A549 (cell line): ENCODE results near the gene MAP3K8. TPM values are rescaled to one million over a fixed set of nuclear protein-coding genes. Genes with fewer than 3 reads are reported as not detected.
A peak's percentile ranks its signal among the peaks of the same experiment; 100 is the strongest.

Experiments used
- ATAC-seq, 2 experiments: fragments of 200-7000 bp in 1 of 2; fragments of >200 bp in 1 of 2; cut with Nextera tagmentation in 1 of 2; cut with Tn5 transposase in 1 of 2; 3 replicates each; pipeline versions ENCODE4 v1.8.0 to v1.9.1; 2018 to 2020; ENCODE audit warnings: mild to moderate bottlenecking in 1 of 2, moderate library complexity in 1 of 2
- CTCF ChIA-PET: fragments of 300-600 bp; sonication (Branson Sonifier 250); formaldehyde crosslinking; extraction: SDS; loops from one replicate; lab custom pipeline; 2021; ENCODE audit warnings: antibody characterized with exemption, inconsistent platforms; lab: Yijun Ruan, JAX
- POLR2A ChIA-PET: fragments of 350-600 bp; formaldehyde crosslinking; extraction: SDS; loops from one replicate; lab custom pipeline; 2021; ENCODE audit warnings: antibody characterized with exemption, inconsistent platforms; lab: Yijun Ruan, JAX
- DNase-seq, 2 experiments: peaks; one replicate each; pipeline versions ENCODE4 v3.0.0 to v3.0.0-alpha.2; 2011 to 2016; ENCODE audit warnings: low read depth in 1 of 2, low spot score in 1 of 2
- FAIRE-seq: peaks from 2 replicates; lab custom pipeline; 2011; peaks lifted over from hg19 to GRCh38; lab: Jason Lieb, UNC
- H3K27ac ChIP-seq, 2 experiments: fragments of >200 bp; sonication (Bioruptor Twin); formaldehyde crosslinking; 3 replicates each; pipeline ENCODE4 v1.5.1; 2016 to 2017
- H3K4me1 ChIP-seq: fragments of >200 bp; sonication (Bioruptor Twin); formaldehyde crosslinking; 3 replicates; pipeline ENCODE4 v1.6.1; 2016
- H3K4me2 ChIP-seq: fragments of >200 bp; sonication (Bioruptor Twin); formaldehyde crosslinking; 3 replicates; pipeline ENCODE4 v1.6.1; 2016
- H3K4me3 ChIP-seq: fragments of >200 bp; sonication (Bioruptor Twin); formaldehyde crosslinking; 3 replicates; pipeline ENCODE4 v1.5.1; 2016
- H3K9me3 ChIP-seq: fragments of >200 bp; sonication (Bioruptor Twin); formaldehyde crosslinking; 3 replicates; pipeline ENCODE4 v1.6.1; 2016
- BCL3 ChIP-seq: fragments of >200 bp; sonication (Bioruptor Twin); formaldehyde crosslinking; IDR thresholded peaks from 3 replicates; pipeline ENCODE4 v1.6.1; 2016
- CBX8 ChIP-seq: fragments of 200-600 bp; sonication (generic); IDR thresholded peaks from 2 replicates; pipeline ENCODE4 v1.6.1; 2016
- CHD2 ChIP-seq: fragments of 150-350 bp; IDR thresholded peaks from 2 replicates; pipeline ENCODE4 v1.6.1; 2014; ENCODE audit warnings: low read length; ENCODE audit not compliant: partially characterized antibody
- CHD4 ChIP-seq: fragments of 200-600 bp; sonication (generic); IDR thresholded peaks from 2 replicates; pipeline ENCODE4 v1.6.1; 2016; ENCODE audit warnings: antibody characterized with exemption, mild to moderate bottlenecking, borderline replicate concordance
- CTCF ChIP-seq: fragments of >200 bp; sonication (Bioruptor Twin); formaldehyde crosslinking; IDR thresholded peaks from 3 replicates; pipeline ENCODE4 v1.5.1; 2016
- EP300 ChIP-seq, 2 experiments: fragments of >200 bp; sonication (Bioruptor Twin); formaldehyde crosslinking; IDR thresholded peaks; 2 replicates in 1 of 2; 3 replicates in 1 of 2; pipeline ENCODE4 v1.6.1; 2016 to 2017
- ESRRA ChIP-seq: fragments of 150-350 bp; IDR thresholded peaks from 2 replicates; pipeline ENCODE4 v1.6.1; 2014; ENCODE audit warnings: mild to moderate bottlenecking, low read length, borderline replicate concordance
- FOXS1 ChIP-seq: fragments of 250-450 bp; sonication (Bioruptor Pico); IDR thresholded peaks from 2 replicates; pipeline ENCODE4 v1.5.0; 2020; ENCODE audit warnings: mild to moderate bottlenecking, moderate library complexity
- HDAC2 ChIP-seq: fragments of 200-600 bp; sonication (generic); IDR thresholded peaks from 2 replicates; pipeline ENCODE4 v1.6.1; 2016
- HEYL ChIP-seq: fragments of 250-450 bp; sonication (Bioruptor Pico); IDR thresholded peaks from 2 replicates; pipeline ENCODE4 v1.8.0; 2021; ENCODE audit warnings: mild to moderate bottlenecking, moderate library complexity
- HOXA7 ChIP-seq: fragments of 250-450 bp; sonication (Bioruptor Pico); IDR thresholded peaks from 2 replicates; pipeline ENCODE4 v1.5.0; 2020; ENCODE audit warnings: mild to moderate bottlenecking, moderate library complexity
- HOXB13 ChIP-seq: fragments of 250-450 bp; sonication (Bioruptor Pico); IDR thresholded peaks from 2 replicates; pipeline ENCODE4 v1.5.0; 2020; ENCODE audit warnings: low read depth, mild to moderate bottlenecking, moderate library complexity
- JUN ChIP-seq, 2 experiments: fragments of >200 bp; sonication (Bioruptor Twin); formaldehyde crosslinking; IDR thresholded peaks; 2 replicates in 1 of 2; 3 replicates in 1 of 2; pipeline ENCODE4 v1.6.1; 2016 to 2017
- KDM1A ChIP-seq: fragments of 200-600 bp; sonication (generic); IDR thresholded peaks from 2 replicates; pipeline ENCODE4 v1.6.1; 2016; ENCODE audit warnings: low read depth, mild to moderate bottlenecking
- MAZ ChIP-seq: fragments of 150-350 bp; IDR thresholded peaks from 2 replicates; pipeline ENCODE4 v1.6.1; 2014; ENCODE audit warnings: antibody characterized with exemption, low read depth, low read length, borderline replicate concordance
- MYC ChIP-seq: IDR thresholded peaks from 2 replicates; pipeline ENCODE4 v1.6.1; 2012; ENCODE audit warnings: mild to moderate bottlenecking, inconsistent platforms, low read length, improper control_type of control experiment, borderline replicate concordance
- NPAS2 ChIP-seq: fragments of 250-450 bp; sonication (Bioruptor Pico); IDR thresholded peaks from 2 replicates; pipeline ENCODE4 v1.8.0; 2022; ENCODE audit warnings: mild to moderate bottlenecking, moderate library complexity, borderline replicate concordance
- POLR2AphosphoS2 ChIP-seq: conservative IDR thresholded peaks from 2 replicates; pipeline ENCODE4 v1.6.1; 2012; ENCODE audit warnings: low read length, improper control_type of control experiment, inconsistent platforms
- RARB ChIP-seq: fragments of 250-450 bp; sonication (Bioruptor Pico); IDR thresholded peaks from 2 replicates; pipeline ENCODE4 v1.8.0; 2021; ENCODE audit warnings: mild to moderate bottlenecking, moderate library complexity
- RFX5 ChIP-seq: fragments of 450-650 bp; IDR thresholded peaks from 2 replicates; pipeline ENCODE4 v1.7.1; 2014; ENCODE audit warnings: antibody characterized with exemption, mild to moderate bottlenecking, moderate library complexity
- RNF2 ChIP-seq: fragments of 200-600 bp; sonication (generic); IDR thresholded peaks from 2 replicates; pipeline ENCODE4 v1.6.1; 2016; ENCODE audit warnings: low read depth, mild to moderate bottlenecking, antibody characterized with exemption, moderate library complexity, borderline replicate concordance
- USF2 ChIP-seq: fragments of 450-650 bp; IDR thresholded peaks from 2 replicates; pipeline ENCODE4 v1.6.1; 2014; ENCODE audit warnings: antibody characterized with exemption
- ZSCAN20 ChIP-seq: fragments of 250-450 bp; sonication (Bioruptor Pico); IDR thresholded peaks from 2 replicates; pipeline ENCODE4 v1.8.0; 2022; ENCODE audit warnings: mild to moderate bottlenecking, moderate library complexity
- WGBS: methylation state at CpG from one replicate; pipeline ENCODE4 v1.1.6; 2017; ENCODE audit errors: missing lambda C conversion rate; 5-methylcytosine and 5-hydroxymethylcytosine counted together
- polyA plus RNA-seq, 4 experiments: library from polyadenylated mRNA; depleted of rRNA in 3 of 4; stranded (reverse); fragments of >200 nt; fragmentation: RNase III in 1 of 4; extraction: RNeasy Plus Mini Kit Qiagen cat#74134 plus additional on column Dnase treatment in 1 of 4; gene quantifications; 2 replicates in 3 of 4; 3 replicates in 1 of 4; pipeline ENCODE4 v1.2.3, GENCODE V29; 2011 to 2017
- TF ChIP-seq, protein P1 (sequence below): fragments of 250-450 bp; sonication (Bioruptor Pico); IDR thresholded peaks from 2 replicates; pipeline ENCODE4 v1.5.0; 2020; ENCODE audit warnings: low read depth, mild to moderate bottlenecking, moderate library complexity

MAP3K8 gene
- polyA plus RNA-seq, 2 of the 4 experiments (the other 2 are of a cell fraction) = 26.4 to 50.8 TPM

- H3K4me1 ChIP-seq = 0 out of 3 replicates have a peak, but pooled peaks cover under 1% of the 10 kb centered on the region
- no peaks in the 10 kb centered on the region for H3K9me3 ChIP-seq
- ATAC-seq (no peak), FAIRE-seq (no peak), DNase-seq (no peak)
- no peak overlapping the region for H3K27ac ChIP-seq
- H3K4me3 ChIP-seq = no peak overlapping the region
- TF ChIP-seq RARB (CRISPR knock-in tag) (no peak), EP300 (IDR thresholded peaks at IDR 0.05) (no peak), HDAC2 (no peak), JUN (IDR thresholded peaks at IDR 0.05) (no peak), ESRRA (no peak), BCL3 (no peak)
- no peak overlapping the region for H3K4me2 ChIP-seq
- ChIA-PET CTCF (interaction anchor here (1.2 to 2.1 kb wide), 4 partner anchors 11 to 143 kb away, joined by 3 to 8 read pairs (median 6); no protein-coding TSS in a partner anchor), POLR2A (interaction anchor here (1.7 kb wide), 1 partner anchor 14 kb away, joined by 12 read pairs; the partner anchor contains the start of gene MAP3K8)
- 93% methylated on average over 1 of the region's 1 CpG for WGBS
Measured at GRCh38 chr10:30448092-30448491, 14.1 kb downstream of the MAP3K8 start.

GRCh38 chr10:30453764-30454527 is 20.0 kb downstream of the MAP3K8 start:
- POLR2A ChIA-PET = no interaction called here
- CTCF ChIA-PET = interaction anchor here (0.8 to 1.1 kb wide), 3 partner anchors 11 to 137 kb away, joined by 3 read pairs; no protein-coding TSS in a partner anchor

More at GRCh38 chr10:30453764-30454527, 20.0 kb downstream of the MAP3K8 start:
- Histone ChIP-seq H3K27ac (peak overlapping the region in 1 of 2 experiments; percentile 36; a peak in 3 of 6 replicates), H3K4me3 (no peak overlapping the region), H3K9me3 (no peaks in the 10 kb centered on the region), H3K4me2 (no peak overlapping the region), H3K4me1 (peaks cover 30% of the 10 kb centered on the region)
- no peak for ATAC-seq
- 89% methylated on average over 6 of the region's 6 CpGs for WGBS
- no peak for FAIRE-seq
- TF ChIP-seq CTCF (no peak), ESRRA (no peak), FOXS1 (CRISPR knock-in tag) (no peak), POLR2AphosphoS2 (no peak), HOXA7 (CRISPR knock-in tag) (no peak), RFX5 (no peak), RNF2 (no peak), HEYL (CRISPR knock-in tag) (no peak), MYC (no peak), NPAS2 (CRISPR knock-in tag) (no peak), KDM1A (no peak), USF2 (no peak), MAZ (no peak), ZSCAN20 (CRISPR knock-in tag) (no peak), HOXB13 (no peak), CHD4 (no peak), CBX8 (no peak), CHD2 (no peak)
- TF ChIP-seq, protein P1, sequence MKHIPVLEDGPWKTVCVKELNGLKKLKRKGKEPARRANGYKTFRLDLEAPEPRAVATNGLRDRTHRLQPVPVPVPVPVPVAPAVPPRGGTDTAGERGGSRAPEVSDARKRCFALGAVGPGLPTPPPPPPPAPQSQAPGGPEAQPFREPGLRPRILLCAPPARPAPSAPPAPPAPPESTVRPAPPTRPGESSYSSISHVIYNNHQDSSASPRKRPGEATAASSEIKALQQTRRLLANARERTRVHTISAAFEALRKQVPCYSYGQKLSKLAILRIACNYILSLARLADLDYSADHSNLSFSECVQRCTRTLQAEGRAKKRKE (CRISPR knock-in tag) = no peak
- DNase-seq = no peak
